ENCODE measurements around the gene GJA9.
"Not testable (repeated sequence)": the region's sequence is repeated elsewhere in the genome, so short reads cannot be mapped to it uniquely, and the experiment has no call there.

The GJA9 gene

GRCh38 chr1:38873027-38873969, 8.1 kb downstream of the GJA9 start, which contains the start of gene MYCBP:
TSS of gene MYCBP (minus strand) at chr1:38873348. CDS start at chr1:38873305, 43 bp downstream.
- peak; percentile 98 for DNase-seq

- peak; percentile 38 for DNase-seq
Observed at GRCh38 chr1:38872401-38873026, 8.9 kb downstream of the GJA9 start.

GRCh38 chr1:38870996-38871395, 10.4 kb downstream of the GJA9 start:
- DNase-seq, result no peak

- no peak for DNase-seq
Observed at GRCh38 chr1:38867208-38867607, 14.2 kb downstream of the GJA9 start.

- no peak for DNase-seq
Observed at GRCh38 chr1:38865112-38865715, 16.2 kb downstream of the GJA9 start.

- no peak for DNase-seq
Observed at GRCh38 chr1:38860454-38860795, 21.0 kb downstream of the GJA9 start.

- peak; percentile 99 for DNase-seq
Observed at GRCh38 chr1:38859561-38860453, 21.6 kb downstream of the GJA9 start, which contains the start of gene RRAGC. TSS of gene RRAGC (minus strand) at chr1:38859772. CDS start at chr1:38859646, 126 bp downstream.

GRCh38 chr1:38858833-38859560, 22.4 kb downstream of the GJA9 start:
- DNase-seq, result peak; percentile 65

GRCh38 chr1:38852780-38853179, 28.6 kb downstream of the GJA9 start:
- peak; percentile 6 for DNase-seq

GRCh38 chr1:38848071-38848470, 33.3 kb downstream of the GJA9 start:
- no peak for DNase-seq

GRCh38 chr1:38846210-38846609, 35.2 kb downstream of the GJA9 start:
- no peak for DNase-seq

- not testable (repeated sequence) for DNase-seq
Observed at GRCh38 chr1:38845088-38845487, 36.3 kb downstream of the GJA9 start.

- DNase-seq, result no peak
Observed at GRCh38 chr1:38840281-38840680, 41.1 kb downstream of the GJA9 start.

GRCh38 chr1:38839363-38839762, 42.0 kb downstream of the GJA9 start:
- no peak for DNase-seq

GRCh38 chr1:38836316-38836715, 45.1 kb downstream of the GJA9 start:
- DNase-seq, result not testable (repeated sequence)

GRCh38 chr1:38834937-38835827, 46.2 kb downstream of the GJA9 start:
- DNase-seq, result peak; percentile 26

- DNase-seq, result no peak
Observed at GRCh38 chr1:38834221-38834782, 47.1 kb downstream of the GJA9 start.

- no peak for DNase-seq
Observed at GRCh38 chr1:38833146-38833545, 48.2 kb downstream of the GJA9 start.

GRCh38 chr1:38832370-38832734, 49.0 kb downstream of the GJA9 start:
- DNase-seq, result no peak

GRCh38 chr1:38831731-38832369, 49.5 kb downstream of the GJA9 start:
- no peak for DNase-seq
